H1 (cell line): ENCODE data around the gene GADL1. TPM values are rescaled to one million over a fixed set of nuclear protein-coding genes. Genes with fewer than 3 reads are reported as not detected.

Experiments used
- CBX5 ChIP-seq: fragments of 300-800, 300-1000 bp; sonication (generic); IDR thresholded peaks from 2 replicates; pipeline ENCODE4 v1.7.1; 2016; ENCODE audit warnings: antibody characterized with exemption, low read length, low read depth
- CHD2 ChIP-seq: IDR thresholded peaks from 2 replicates; pipeline ENCODE4 v1.6.1; 2012; ENCODE audit warnings: low read length, improper control_type of control experiment
- FOSL1 ChIP-seq: IDR thresholded peaks from 2 replicates; pipeline ENCODE4 v1.6.1; 2011; ENCODE audit warnings: mild to moderate bottlenecking, low read depth, low read length, moderate library complexity; ENCODE audit not compliant: insufficient read depth
- GTF2F1 ChIP-seq: IDR thresholded peaks from 2 replicates; pipeline ENCODE4 v1.6.1; 2012; ENCODE audit warnings: low read depth, low read length, improper control_type of control experiment, borderline replicate concordance
- MAFK ChIP-seq: IDR thresholded peaks from 2 replicates; pipeline ENCODE4 v1.6.1; 2012; ENCODE audit warnings: low read depth, mild to moderate bottlenecking, improper control_type of control experiment, low read length
- NANOG ChIP-seq: IDR thresholded peaks from 2 replicates; pipeline ENCODE4 v1.6.1; 2011; ENCODE audit warnings: low read length, low read depth, mild to moderate bottlenecking, inconsistent platforms; ENCODE audit not compliant: insufficient read depth, poor library complexity, severe bottlenecking
- RFX5 ChIP-seq: IDR thresholded peaks from 2 replicates; pipeline ENCODE4 v1.6.1; 2011; ENCODE audit warnings: low read depth, low read length, improper control_type of control experiment, borderline replicate concordance
- SAP30 ChIP-seq: fragments of 300-600 bp; sonication (generic); IDR thresholded peaks from 2 replicates; pipeline ENCODE4 v1.7.1; 2012; ENCODE audit warnings: low read length, moderate library complexity, mild to moderate bottlenecking, inconsistent platforms; ENCODE audit not compliant: insufficient read depth, insufficient replicate concordance
- TAF7 ChIP-seq: optimal IDR thresholded peaks from 2 replicates; pipeline ENCODE3; 2011; ENCODE audit warnings: low read depth, mild to moderate bottlenecking, inconsistent platforms, low read length, moderate library complexity, borderline replicate concordance
- TCF12 ChIP-seq: IDR thresholded peaks from 2 replicates; pipeline ENCODE4 v1.6.1; 2011; ENCODE audit warnings: low read depth, mild to moderate bottlenecking, low read length
- polyA plus RNA-seq, 7 experiments: library from polyadenylated mRNA; depleted of rRNA in 3 of 7; stranded (reverse) in 5 of 7; unstranded in 2 of 7; fragments of >200 nt in 5 of 7; fragments of 200-250 nt in 2 of 7; gene quantifications; 1 replicate in 5 of 7; 2 replicates in 1 of 7; 4 replicates in 1 of 7; pipeline versions ENCODE4 v1.2.1 to v1.2.3, GENCODE V29; 2011 to 2013; ENCODE audit warnings: missing spikeins in 2 of 7, mixed read lengths in 2 of 7
- total RNA-seq: library from RNA; stranded (reverse); fragmentation: NEBNext Ultra II Directional; extraction: Animal tissue kit (Norgen Biotek cat#: 25700); gene quantifications from 2 replicates; pipeline ENCODE4 v1.2.1, GENCODE V29; 2021
- TF ChIP-seq, protein P1 (sequence below): fragments of 300-600 bp; sonication (generic); IDR thresholded peaks from 2 replicates; pipeline ENCODE4 v1.7.1; 2012; ENCODE audit warnings: low read length, moderate library complexity, mild to moderate bottlenecking, inconsistent platforms; ENCODE audit not compliant: insufficient replicate concordance
- TF ChIP-seq, protein P2 (sequence below): IDR thresholded peaks from 2 replicates; pipeline ENCODE4 v1.6.1; 2012; ENCODE audit warnings: inconsistent platforms

Gene GADL1
- total and polyA plus RNA-seq, 2 of the 8 experiments (the other 6 are each of a cell fraction or from before 2014, with no cell fraction given) = 0.03 to 0.30 TPM

- TF ChIP-seq, protein P1, sequence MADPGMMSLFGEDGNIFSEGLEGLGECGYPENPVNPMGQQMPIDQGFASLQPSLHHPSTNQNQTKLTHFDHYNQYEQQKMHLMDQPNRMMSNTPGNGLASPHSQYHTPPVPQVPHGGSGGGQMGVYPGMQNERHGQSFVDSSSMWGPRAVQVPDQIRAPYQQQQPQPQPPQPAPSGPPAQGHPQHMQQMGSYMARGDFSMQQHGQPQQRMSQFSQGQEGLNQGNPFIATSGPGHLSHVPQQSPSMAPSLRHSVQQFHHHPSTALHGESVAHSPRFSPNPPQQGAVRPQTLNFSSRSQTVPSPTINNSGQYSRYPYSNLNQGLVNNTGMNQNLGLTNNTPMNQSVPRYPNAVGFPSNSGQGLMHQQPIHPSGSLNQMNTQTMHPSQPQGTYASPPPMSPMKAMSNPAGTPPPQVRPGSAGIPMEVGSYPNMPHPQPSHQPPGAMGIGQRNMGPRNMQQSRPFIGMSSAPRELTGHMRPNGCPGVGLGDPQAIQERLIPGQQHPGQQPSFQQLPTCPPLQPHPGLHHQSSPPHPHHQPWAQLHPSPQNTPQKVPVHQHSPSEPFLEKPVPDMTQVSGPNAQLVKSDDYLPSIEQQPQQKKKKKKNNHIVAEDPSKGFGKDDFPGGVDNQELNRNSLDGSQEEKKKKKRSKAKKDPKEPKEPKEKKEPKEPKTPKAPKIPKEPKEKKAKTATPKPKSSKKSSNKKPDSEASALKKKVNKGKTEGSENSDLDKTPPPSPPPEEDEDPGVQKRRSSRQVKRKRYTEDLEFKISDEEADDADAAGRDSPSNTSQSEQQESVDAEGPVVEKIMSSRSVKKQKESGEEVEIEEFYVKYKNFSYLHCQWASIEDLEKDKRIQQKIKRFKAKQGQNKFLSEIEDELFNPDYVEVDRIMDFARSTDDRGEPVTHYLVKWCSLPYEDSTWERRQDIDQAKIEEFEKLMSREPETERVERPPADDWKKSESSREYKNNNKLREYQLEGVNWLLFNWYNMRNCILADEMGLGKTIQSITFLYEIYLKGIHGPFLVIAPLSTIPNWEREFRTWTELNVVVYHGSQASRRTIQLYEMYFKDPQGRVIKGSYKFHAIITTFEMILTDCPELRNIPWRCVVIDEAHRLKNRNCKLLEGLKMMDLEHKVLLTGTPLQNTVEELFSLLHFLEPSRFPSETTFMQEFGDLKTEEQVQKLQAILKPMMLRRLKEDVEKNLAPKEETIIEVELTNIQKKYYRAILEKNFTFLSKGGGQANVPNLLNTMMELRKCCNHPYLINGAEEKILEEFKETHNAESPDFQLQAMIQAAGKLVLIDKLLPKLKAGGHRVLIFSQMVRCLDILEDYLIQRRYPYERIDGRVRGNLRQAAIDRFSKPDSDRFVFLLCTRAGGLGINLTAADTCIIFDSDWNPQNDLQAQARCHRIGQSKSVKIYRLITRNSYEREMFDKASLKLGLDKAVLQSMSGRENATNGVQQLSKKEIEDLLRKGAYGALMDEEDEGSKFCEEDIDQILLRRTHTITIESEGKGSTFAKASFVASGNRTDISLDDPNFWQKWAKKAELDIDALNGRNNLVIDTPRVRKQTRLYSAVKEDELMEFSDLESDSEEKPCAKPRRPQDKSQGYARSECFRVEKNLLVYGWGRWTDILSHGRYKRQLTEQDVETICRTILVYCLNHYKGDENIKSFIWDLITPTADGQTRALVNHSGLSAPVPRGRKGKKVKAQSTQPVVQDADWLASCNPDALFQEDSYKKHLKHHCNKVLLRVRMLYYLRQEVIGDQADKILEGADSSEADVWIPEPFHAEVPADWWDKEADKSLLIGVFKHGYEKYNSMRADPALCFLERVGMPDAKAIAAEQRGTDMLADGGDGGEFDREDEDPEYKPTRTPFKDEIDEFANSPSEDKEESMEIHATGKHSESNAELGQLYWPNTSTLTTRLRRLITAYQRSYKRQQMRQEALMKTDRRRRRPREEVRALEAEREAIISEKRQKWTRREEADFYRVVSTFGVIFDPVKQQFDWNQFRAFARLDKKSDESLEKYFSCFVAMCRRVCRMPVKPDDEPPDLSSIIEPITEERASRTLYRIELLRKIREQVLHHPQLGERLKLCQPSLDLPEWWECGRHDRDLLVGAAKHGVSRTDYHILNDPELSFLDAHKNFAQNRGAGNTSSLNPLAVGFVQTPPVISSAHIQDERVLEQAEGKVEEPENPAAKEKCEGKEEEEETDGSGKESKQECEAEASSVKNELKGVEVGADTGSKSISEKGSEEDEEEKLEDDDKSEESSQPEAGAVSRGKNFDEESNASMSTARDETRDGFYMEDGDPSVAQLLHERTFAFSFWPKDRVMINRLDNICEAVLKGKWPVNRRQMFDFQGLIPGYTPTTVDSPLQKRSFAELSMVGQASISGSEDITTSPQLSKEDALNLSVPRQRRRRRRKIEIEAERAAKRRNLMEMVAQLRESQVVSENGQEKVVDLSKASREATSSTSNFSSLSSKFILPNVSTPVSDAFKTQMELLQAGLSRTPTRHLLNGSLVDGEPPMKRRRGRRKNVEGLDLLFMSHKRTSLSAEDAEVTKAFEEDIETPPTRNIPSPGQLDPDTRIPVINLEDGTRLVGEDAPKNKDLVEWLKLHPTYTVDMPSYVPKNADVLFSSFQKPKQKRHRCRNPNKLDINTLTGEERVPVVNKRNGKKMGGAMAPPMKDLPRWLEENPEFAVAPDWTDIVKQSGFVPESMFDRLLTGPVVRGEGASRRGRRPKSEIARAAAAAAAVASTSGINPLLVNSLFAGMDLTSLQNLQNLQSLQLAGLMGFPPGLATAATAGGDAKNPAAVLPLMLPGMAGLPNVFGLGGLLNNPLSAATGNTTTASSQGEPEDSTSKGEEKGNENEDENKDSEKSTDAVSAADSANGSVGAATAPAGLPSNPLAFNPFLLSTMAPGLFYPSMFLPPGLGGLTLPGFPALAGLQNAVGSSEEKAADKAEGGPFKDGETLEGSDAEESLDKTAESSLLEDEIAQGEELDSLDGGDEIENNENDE = no peak
- TF ChIP-seq TAF7 = no peak
- no peak for TF ChIP-seq GTF2F1
- TF ChIP-seq, protein P2, sequence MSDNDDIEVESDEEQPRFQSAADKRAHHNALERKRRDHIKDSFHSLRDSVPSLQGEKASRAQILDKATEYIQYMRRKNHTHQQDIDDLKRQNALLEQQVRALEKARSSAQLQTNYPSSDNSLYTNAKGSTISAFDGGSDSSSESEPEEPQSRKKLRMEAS = no peak
- no peak for TF ChIP-seq CHD2
- no peak for TF ChIP-seq RFX5
- TF ChIP-seq MAFK = no peak
- no peak for TF ChIP-seq SAP30
- TF ChIP-seq CBX5 = no peak
- TF ChIP-seq FOSL1 = no peak
- no peak for TF ChIP-seq NANOG
- TF ChIP-seq TCF12 = no peak
These were observed 198.1 kb downstream of the GADL1 start (continued) for GRCh38 chr3:30696403-30696819.
